ENCODE results near the gene NEK8.

Gene NEK8

DNA sequence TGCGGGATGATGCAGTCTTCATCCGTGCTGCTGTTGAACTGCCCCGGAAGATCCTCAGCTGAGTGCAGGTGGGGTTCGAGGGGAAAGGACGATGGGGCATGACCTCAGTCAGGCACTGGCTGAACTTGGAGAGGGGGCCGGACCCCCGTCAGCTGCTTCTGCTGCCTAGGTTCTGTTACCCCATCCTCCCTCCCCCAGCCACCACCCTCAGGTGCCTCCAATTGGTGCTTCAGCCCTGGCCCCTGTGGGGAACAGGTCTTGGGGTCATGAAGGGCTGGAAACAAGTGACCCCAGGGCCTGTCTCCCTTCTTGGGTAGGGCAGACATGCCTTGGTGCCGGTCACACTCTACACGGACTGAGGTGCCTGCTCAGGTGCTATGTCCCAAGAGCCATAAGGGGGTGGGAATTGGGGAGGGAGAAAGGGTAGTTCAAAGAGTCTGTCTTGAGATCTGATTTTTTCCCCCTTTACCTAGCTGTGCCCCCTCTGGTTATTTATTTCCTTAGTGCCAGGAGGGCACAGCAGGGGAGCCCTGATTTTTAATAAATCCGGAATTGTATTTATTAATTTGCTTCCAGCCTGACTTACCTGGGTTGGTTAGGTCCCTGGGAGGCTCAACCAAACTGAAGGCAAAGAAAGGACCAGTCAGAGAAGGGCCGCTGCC lies 21.1 kb downstream of the NEK8 start:
- H3K36me3 ChIP-seq (ENCODE audit: insufficient read depth, low read length), result peaks cover 33% of the 10 kb centered on the region
- H3K4me1 ChIP-seq (ENCODE audit: insufficient read depth, low read length), result peaks cover 18% of the 10 kb centered on the region; the same call in 1 of the 2 replicates
- no peak overlapping the region for H3K9ac ChIP-seq (ENCODE audit: low read depth, low read length)
- H3K9me3 ChIP-seq (ENCODE audit: control insufficient read depth, insufficient read depth, low read length), result no peaks in the 10 kb centered on the region

- Histone ChIP-seq H3K9ac (ENCODE audit: low read depth, low read length) (no peak overlapping the region), H3K9me3 (ENCODE audit: control insufficient read depth, insufficient read depth, low read length) (no peaks in the 10 kb centered on the region), H3K36me3 (ENCODE audit: insufficient read depth, low read length) (peaks cover 33% of the 10 kb centered on the region), H3K4me1 (ENCODE audit: insufficient read depth, low read length) (peaks cover 18% of the 10 kb centered on the region; the same call in 1 of the 2 replicates)
Observed at GRCh38 chr17:28750178-28751047, 21.8 kb downstream of the NEK8 start.

DNA sequence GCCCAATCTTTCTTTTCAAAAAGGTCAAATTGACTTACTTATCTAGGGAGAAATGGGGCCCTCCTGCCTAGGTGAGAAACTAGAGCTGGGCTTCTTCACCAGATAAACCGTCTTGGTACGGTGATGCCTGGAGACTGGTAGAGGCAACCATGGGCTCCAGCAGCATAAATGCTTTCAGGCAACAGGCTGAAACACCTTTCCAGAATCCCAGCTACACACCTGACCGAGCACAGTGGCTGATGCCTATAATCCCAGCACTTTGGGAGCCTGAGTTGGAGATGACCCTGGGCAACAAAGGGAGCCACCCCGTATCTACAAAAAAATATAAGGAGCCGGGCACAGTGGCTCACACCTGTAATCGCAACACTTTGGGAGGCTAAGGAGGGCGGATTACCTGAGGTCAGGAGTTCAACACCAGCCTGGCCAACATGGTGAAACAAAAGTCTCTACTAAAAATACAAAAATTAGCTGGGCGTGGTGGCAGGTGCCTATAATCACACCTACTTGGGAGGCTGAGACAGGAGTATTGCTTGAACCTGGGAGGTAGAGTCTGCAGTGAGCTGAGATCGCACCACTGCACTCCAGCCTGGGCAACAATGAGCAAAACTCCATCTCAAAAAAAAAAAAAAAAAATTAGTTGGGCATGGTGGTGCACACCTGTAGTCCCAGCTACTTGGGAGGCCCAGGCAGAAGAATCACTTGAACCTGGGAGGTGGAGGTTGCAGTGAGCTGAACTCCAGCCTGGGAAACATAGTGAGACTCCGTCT lies 23.2 kb downstream of the NEK8 start:
- Histone ChIP-seq H3K4me1 (ENCODE audit: insufficient read depth, low read length) (peaks cover 8% of the 10 kb centered on the region; the same call in 1 of the 2 replicates), H3K9ac (ENCODE audit: low read depth, low read length) (no peak overlapping the region), H3K9me3 (ENCODE audit: control insufficient read depth, insufficient read depth, low read length) (no peaks in the 10 kb centered on the region), H3K36me3 (ENCODE audit: insufficient read depth, low read length) (peaks cover 29% of the 10 kb centered on the region)

- Histone ChIP-seq H3K9me3 (ENCODE audit: control insufficient read depth, insufficient read depth, low read length) (no peaks in the 10 kb centered on the region), H3K4me1 (ENCODE audit: insufficient read depth, low read length) (peaks cover 13% of the 10 kb centered on the region), H3K36me3 (ENCODE audit: insufficient read depth, low read length) (peaks cover 31% of the 10 kb centered on the region), H3K9ac (ENCODE audit: low read depth, low read length) (no peak overlapping the region)
Observed at GRCh38 chr17:28755486-28755885, 26.9 kb downstream of the NEK8 start.

DNA sequence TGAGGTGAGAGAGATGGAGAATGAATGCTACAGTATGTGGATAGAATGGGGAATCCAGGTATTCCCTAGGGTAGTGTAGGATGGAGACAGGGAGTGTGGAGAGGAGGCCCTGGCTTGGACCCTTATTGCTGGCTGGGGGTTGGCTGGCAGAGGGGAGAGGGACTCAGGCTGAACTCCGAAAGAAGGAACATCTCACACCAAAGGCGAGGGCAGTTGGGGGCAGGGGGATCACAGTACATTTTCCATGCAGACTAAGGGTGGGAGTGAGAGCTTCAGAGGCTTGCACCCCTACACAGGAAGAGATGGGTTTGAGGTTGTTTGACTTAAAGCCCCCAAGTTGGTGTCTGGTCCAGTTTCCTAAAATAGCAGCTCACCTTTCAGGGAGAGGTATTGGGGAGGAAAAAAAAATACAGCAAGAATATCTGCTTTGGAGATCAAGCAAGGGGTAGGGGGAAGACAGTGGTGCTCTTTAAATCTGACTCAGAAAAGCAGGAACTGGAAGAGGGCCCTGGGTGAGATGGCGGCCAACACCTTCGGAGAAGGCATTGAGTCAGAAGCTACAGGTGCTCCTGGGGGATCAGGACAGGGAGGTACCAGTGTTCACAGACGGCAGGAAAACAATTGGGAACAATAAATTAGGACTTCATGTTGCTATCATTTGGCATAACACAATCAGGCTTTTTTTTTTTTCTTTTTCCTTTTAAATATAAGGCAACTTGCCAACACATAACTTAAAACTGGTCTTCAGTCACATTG lies 27.6 kb downstream of the NEK8 start:
- H3K4me1 ChIP-seq (ENCODE audit: insufficient read depth, low read length), result peaks cover 14% of the 10 kb centered on the region
- H3K9me3 ChIP-seq (ENCODE audit: control insufficient read depth, insufficient read depth, low read length), result no peaks in the 10 kb centered on the region
- H3K9ac ChIP-seq (ENCODE audit: low read depth, low read length), result no peak overlapping the region
- H3K36me3 ChIP-seq (ENCODE audit: insufficient read depth, low read length), result peaks cover 25% of the 10 kb centered on the region

- Histone ChIP-seq H3K4me1 (ENCODE audit: insufficient read depth, low read length) (peaks cover 29% of the 10 kb centered on the region), H3K36me3 (ENCODE audit: insufficient read depth, low read length) (peaks cover 28% of the 10 kb centered on the region), H3K9me3 (ENCODE audit: control insufficient read depth, insufficient read depth, low read length) (no peaks in the 10 kb centered on the region), H3K9ac (ENCODE audit: low read depth, low read length) (no peak overlapping the region)
Observed at GRCh38 chr17:28758411-28759121, 30.0 kb downstream of the NEK8 start.

- no peaks in the 10 kb centered on the region for H3K9me3 ChIP-seq (ENCODE audit: control insufficient read depth, insufficient read depth, low read length)
- no peak overlapping the region for H3K9ac ChIP-seq (ENCODE audit: low read depth, low read length)
- peaks cover 29% of the 10 kb centered on the region for H3K4me1 ChIP-seq (ENCODE audit: insufficient read depth, low read length)
- peaks cover 28% of the 10 kb centered on the region for H3K36me3 ChIP-seq (ENCODE audit: insufficient read depth, low read length)
Observed at GRCh38 chr17:28759256-28759865, 30.8 kb downstream of the NEK8 start.

DNA sequence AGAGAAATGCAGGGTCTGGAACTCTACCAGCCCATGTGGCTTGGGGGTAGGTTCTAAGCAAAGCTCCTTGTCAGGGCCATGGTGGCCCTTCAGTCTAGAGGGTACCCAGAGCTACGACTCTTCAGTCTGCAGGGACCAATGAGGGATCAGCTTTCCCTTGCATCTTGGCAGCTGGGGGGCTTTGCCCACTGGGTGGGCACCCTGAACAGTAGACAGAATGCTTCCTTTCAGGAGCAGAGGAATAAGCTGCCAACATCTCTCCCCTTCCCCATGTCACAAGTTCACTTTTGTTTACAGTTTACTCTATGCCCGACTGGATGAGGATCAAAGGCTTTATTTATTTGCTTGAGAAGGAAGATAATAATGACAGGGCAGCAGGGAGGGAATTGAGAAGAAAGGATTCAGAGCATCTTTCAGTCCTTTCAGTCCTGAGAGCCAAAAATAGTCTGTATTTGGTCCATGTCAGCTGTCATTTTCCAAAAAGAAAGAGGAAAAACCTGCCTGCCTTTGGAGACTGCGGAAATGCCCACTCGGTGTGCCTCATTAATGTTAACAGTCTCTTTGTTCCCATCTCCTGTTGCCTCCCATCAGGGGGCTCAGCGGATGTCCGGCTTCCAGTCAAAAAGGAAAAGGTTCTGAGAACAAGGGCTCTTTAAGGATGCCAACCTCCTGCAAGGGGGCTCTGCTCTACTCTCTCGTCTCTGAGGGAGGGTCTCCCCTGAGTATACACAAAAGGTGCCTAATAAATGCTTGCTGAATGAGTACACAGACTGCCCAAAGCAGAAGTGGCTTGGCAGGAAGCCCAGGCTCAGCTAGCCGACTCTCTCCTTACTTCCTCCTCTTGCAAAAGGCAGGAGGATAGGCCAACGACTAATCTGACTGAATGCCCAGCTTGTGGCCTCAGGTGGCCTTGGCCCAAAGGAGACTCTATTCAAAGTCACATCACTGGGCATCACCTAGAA lies 32.3 kb downstream of the NEK8 start:
- Histone ChIP-seq H3K36me3 (ENCODE audit: insufficient read depth, low read length) (peaks cover 26% of the 10 kb centered on the region), H3K9ac (ENCODE audit: low read depth, low read length) (no peak overlapping the region), H3K9me3 (ENCODE audit: control insufficient read depth, insufficient read depth, low read length) (no peaks in the 10 kb centered on the region), H3K4me1 (ENCODE audit: insufficient read depth, low read length) (peaks cover 29% of the 10 kb centered on the region)

- Histone ChIP-seq H3K4me1 (ENCODE audit: insufficient read depth, low read length) (peaks cover 29% of the 10 kb centered on the region), H3K36me3 (ENCODE audit: insufficient read depth, low read length) (peaks cover 27% of the 10 kb centered on the region), H3K9me3 (ENCODE audit: control insufficient read depth, insufficient read depth, low read length) (no peaks in the 10 kb centered on the region), H3K9ac (ENCODE audit: low read depth, low read length) (no peak overlapping the region)
Observed at GRCh38 chr17:28763137-28763799, 34.7 kb downstream of the NEK8 start.

DNA sequence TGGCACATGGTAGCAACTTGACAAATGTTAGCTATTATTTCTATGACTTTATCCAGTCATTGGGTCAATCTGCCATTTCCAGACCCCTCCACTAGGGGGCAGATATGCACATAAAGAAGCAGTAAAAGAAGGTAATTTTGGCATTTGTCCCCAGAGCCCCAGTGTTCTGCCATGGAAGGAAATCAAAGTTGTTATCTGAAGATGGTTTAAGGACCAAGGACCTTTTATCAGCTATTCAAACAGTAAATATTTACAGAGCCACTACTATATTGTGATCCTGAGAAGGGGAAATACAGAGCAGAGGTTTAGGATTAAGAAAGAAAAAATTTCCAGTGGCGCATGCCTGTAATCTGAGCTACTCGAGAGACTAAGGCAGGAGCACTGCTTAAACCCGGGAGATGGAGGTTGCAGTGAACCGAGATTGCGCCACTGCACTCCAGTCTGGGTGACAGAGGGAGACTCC lies 35.2 kb downstream of the NEK8 start:
- Histone ChIP-seq H3K36me3 (ENCODE audit: insufficient read depth, low read length) (peaks cover 21% of the 10 kb centered on the region), H3K9ac (ENCODE audit: low read depth, low read length) (no peak overlapping the region), H3K4me1 (ENCODE audit: insufficient read depth, low read length) (peaks cover 29% of the 10 kb centered on the region)

DNA sequence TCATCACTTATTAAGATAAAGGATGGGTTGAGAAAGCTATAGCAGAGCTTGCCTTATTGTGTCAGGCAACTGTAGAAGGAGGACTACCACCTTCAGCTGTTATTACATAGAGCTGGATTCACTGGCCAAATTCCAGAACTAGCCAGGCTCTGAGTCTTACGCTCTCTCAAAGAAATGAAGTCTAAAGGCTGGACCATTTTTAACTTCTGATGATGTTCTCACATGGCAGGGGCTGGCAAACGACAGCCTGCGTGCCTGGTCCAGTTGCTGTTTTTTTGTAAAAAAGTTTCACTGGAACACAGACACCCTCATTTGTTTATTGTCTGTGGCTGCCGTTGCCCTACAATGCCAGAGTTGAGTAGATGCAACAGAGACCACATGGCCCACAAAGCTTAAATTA lies 36.5 kb downstream of the NEK8 start:
- H3K9ac ChIP-seq (ENCODE audit: low read depth, low read length), result no peak overlapping the region
- peaks cover 11% of the 10 kb centered on the region for H3K36me3 ChIP-seq (ENCODE audit: insufficient read depth, low read length)
- peaks cover 24% of the 10 kb centered on the region for H3K4me1 ChIP-seq (ENCODE audit: insufficient read depth, low read length)
- no peaks in the 10 kb centered on the region for H3K9me3 ChIP-seq (ENCODE audit: control insufficient read depth, insufficient read depth, low read length)

More for the DNA sequence above, 35.2 kb downstream of the NEK8 start:
- no peaks in the 10 kb centered on the region for H3K9me3 ChIP-seq (ENCODE audit: control insufficient read depth, insufficient read depth, low read length)

- H3K9me3 ChIP-seq (ENCODE audit: control insufficient read depth, insufficient read depth, low read length), result no peaks in the 10 kb centered on the region
Observed at GRCh38 chr17:28773736-28774135, 45.1 kb downstream of the NEK8 start.

More at GRCh38 chr17:28773736-28774135, 45.1 kb downstream of the NEK8 start:
- Histone ChIP-seq H3K9ac (ENCODE audit: low read depth, low read length) (no peak overlapping the region), H3K36me3 (ENCODE audit: insufficient read depth, low read length) (no peaks in the 10 kb centered on the region), H3K4me1 (ENCODE audit: insufficient read depth, low read length) (0 out of 2 replicates have a peak, but pooled peaks cover 4% of the 10 kb centered on the region)

All from ES-I3 (cell line).